ENCODE data around the gene OLFM3. TPM values are rescaled to one million over a fixed set of nuclear protein-coding genes. Genes with fewer than 3 reads are reported as not detected.

OLFM3 gene
- total RNA-seq, 1 experiment from 2014 or later = not detected

DNA sequence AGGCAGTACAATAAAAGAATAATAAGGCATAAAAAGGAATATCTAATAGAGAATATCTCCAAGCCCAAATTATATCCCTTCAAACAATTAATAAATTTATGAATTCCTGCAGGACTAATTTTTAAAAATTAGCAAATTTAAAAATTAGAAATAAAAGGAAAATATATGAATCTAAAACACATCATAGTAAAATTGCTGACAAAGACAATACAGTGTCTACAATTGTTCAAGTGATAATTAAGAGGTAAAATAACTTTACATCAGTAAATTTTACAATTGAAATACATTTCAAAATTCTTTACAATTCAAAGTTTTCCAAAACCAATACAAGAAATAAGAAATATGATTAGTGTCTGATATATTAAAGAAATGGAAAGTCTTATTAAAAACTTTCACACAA is 22.8 kb upstream of the OLFM3 start:
- Mint-ChIP-seq H3K36me3 (ENCODE audit: insufficient read depth, unreplicated experiment) (no peaks in the 10 kb centered on the region), H3K4me1 (ENCODE audit: low read depth, unreplicated experiment) (no peaks in the 10 kb centered on the region), H3K27me3 (ENCODE audit: insufficient read depth, unreplicated experiment) (no peaks in the 10 kb centered on the region), H3K9me3 (ENCODE audit: unreplicated experiment) (peaks cover 9% of the 10 kb centered on the region), H3K4me3 (ENCODE audit: unreplicated experiment) (no peak overlapping the region), H3K27ac (ENCODE audit: unreplicated experiment) (no peak overlapping the region)
- H3K4me3 ChIP-seq (ENCODE audit: low read depth, low read length) = no peak overlapping the region
- no peaks in the 10 kb centered on the region for H3K27me3 ChIP-seq (replicated peaks; ENCODE audit: control insufficient read depth, insufficient read depth, low read length)
- intact Hi-C loops (cut with micrococcal nuclease; ENCODE audit: unreplicated experiment) = no loop called here
- POLR2A ChIA-PET = no interaction called here
- no TSS peak for BruUV-seq (replicated peaks)
- no peak for TF ChIP-seq CTCF (IDR thresholded peaks at IDR 0.05; ENCODE audit: insufficient read depth in 1 of 2, low read depth in 1 of 2, low read length in 1 of 2, severe bottlenecking in 1 of 2, unreplicated experiment in 1 of 2)
- H3K9me3 ChIP-seq = no peaks in the 10 kb centered on the region; the same call in 1 of the 2 replicates
- no peaks in the 10 kb centered on the region for H3K36me3 ChIP-seq (ENCODE audit: control insufficient read depth, insufficient read depth, low read length)
- no peaks in the 10 kb centered on the region for H3K4me1 ChIP-seq
- CTCF ChIA-PET = no interaction called here
- DNase-seq = no peak

DNA sequence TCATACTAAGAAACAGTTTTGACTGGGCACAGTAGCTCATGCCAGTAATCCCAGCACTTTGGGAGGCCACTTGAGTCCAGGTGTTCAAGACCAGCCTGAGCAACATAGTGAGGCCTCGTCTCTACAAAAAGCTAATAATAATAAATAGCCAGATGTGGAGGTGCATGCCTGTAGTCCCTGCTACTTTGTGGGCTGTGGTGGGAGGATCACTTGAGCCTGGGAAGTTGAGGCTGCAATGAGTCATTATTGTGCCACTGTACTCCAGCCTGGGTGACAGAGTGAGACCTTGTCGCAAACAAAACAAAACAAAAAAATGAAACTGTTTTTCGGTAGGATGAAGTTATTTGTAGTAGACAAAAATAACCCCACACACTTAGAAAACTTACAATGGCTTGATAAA is 19.0 kb upstream of the OLFM3 start:
- Histone ChIP-seq H3K4me1 (no peaks in the 10 kb centered on the region), H3K27me3 (replicated peaks; ENCODE audit: control insufficient read depth, insufficient read depth, low read length) (no peaks in the 10 kb centered on the region), H3K4me3 (ENCODE audit: low read depth, low read length) (no peak overlapping the region), H3K36me3 (ENCODE audit: control insufficient read depth, insufficient read depth, low read length) (no peaks in the 10 kb centered on the region), H3K9me3 (no peaks in the 10 kb centered on the region)
- Mint-ChIP-seq H3K4me1 (ENCODE audit: low read depth, unreplicated experiment) (no peaks in the 10 kb centered on the region), H3K36me3 (ENCODE audit: insufficient read depth, unreplicated experiment) (no peaks in the 10 kb centered on the region), H3K27me3 (ENCODE audit: insufficient read depth, unreplicated experiment) (no peaks in the 10 kb centered on the region), H3K9me3 (ENCODE audit: unreplicated experiment) (no peaks in the 10 kb centered on the region), H3K27ac (ENCODE audit: unreplicated experiment) (no peak overlapping the region), H3K4me3 (ENCODE audit: unreplicated experiment) (no peak overlapping the region)
- intact Hi-C loops (cut with micrococcal nuclease; ENCODE audit: unreplicated experiment) = no loop called here
- TF ChIP-seq CTCF (IDR thresholded peaks at IDR 0.05; ENCODE audit: insufficient read depth in 1 of 2, low read depth in 1 of 2, low read length in 1 of 2, severe bottlenecking in 1 of 2, unreplicated experiment in 1 of 2) = no peak
- ChIA-PET CTCF (no interaction called here), POLR2A (no interaction called here)
- BruUV-seq (replicated peaks) = no TSS peak
- no peak for DNase-seq

GRCh38 chr1:102002057-102002456 is 5.3 kb upstream of the OLFM3 start:
- no TSS peak for BruUV-seq (replicated peaks)
- no peaks in the 10 kb centered on the region for H3K4me1 ChIP-seq
- H3K27ac Mint-ChIP-seq (ENCODE audit: unreplicated experiment) = no peak overlapping the region
- DNase-seq = no peak
- no peak overlapping the region for H3K4me3 ChIP-seq (ENCODE audit: low read depth, low read length)
- POLR2A ChIA-PET = no interaction called here
- CTCF ChIA-PET = no interaction called here
- intact Hi-C loops (cut with micrococcal nuclease; ENCODE audit: unreplicated experiment) = no loop called here
- no peaks in the 10 kb centered on the region for H3K9me3 ChIP-seq
- no peaks in the 10 kb centered on the region for H3K36me3 ChIP-seq (ENCODE audit: control insufficient read depth, insufficient read depth, low read length)
- H3K27me3 Mint-ChIP-seq (ENCODE audit: insufficient read depth, unreplicated experiment) = no peaks in the 10 kb centered on the region
- H3K9me3 Mint-ChIP-seq (ENCODE audit: unreplicated experiment) = no peaks in the 10 kb centered on the region
- no peaks in the 10 kb centered on the region for H3K27me3 ChIP-seq (replicated peaks; ENCODE audit: control insufficient read depth, insufficient read depth, low read length)
- no peaks in the 10 kb centered on the region for H3K36me3 Mint-ChIP-seq (ENCODE audit: insufficient read depth, unreplicated experiment)
- TF ChIP-seq CTCF (IDR thresholded peaks at IDR 0.05; ENCODE audit: insufficient read depth in 1 of 2, low read depth in 1 of 2, low read length in 1 of 2, severe bottlenecking in 1 of 2, unreplicated experiment in 1 of 2) = no peak
- no peak overlapping the region for H3K4me3 Mint-ChIP-seq (ENCODE audit: unreplicated experiment)
- no peaks in the 10 kb centered on the region for H3K4me1 Mint-ChIP-seq (ENCODE audit: low read depth, unreplicated experiment)
